HG02943 (cell line): ENCODE data around the gene MMP27.
"Not testable (repeated sequence)": the region's sequence is repeated elsewhere in the genome, so short reads cannot be mapped to it uniquely, and the experiment has no call there.

Source experiments
- ATAC-seq: cut with Tn5 transposase; IDR thresholded peaks from one replicate; pipeline ENCODE4 v1.9.1; 2021; ENCODE audit warnings: mild to moderate bottlenecking, low read depth, moderate library complexity; ENCODE audit not compliant: unreplicated experiment

Gene MMP27

GRCh38 chr11:102705626-102706025, at the start of gene MMP27:
TSS of gene MMP27 (minus strand) at chr11:102705769. CDS start at chr11:102705714, 55 bp downstream.
- ATAC-seq: no peak

- ATAC-seq: no peak
Measured at GRCh38 chr11:102753267-102753666, 47.7 kb upstream of the MMP27 start.

GRCh38 chr11:102751673-102752072, 46.1 kb upstream of the MMP27 start:
- no peak for ATAC-seq

GRCh38 chr11:102749101-102749722, 43.6 kb upstream of the MMP27 start:
- no peak for ATAC-seq

- not testable (repeated sequence) for ATAC-seq
Measured at GRCh38 chr11:102746746-102747578, 41.4 kb upstream of the MMP27 start.

- ATAC-seq: no peak
Measured at GRCh38 chr11:102734650-102735049, 29.1 kb upstream of the MMP27 start.

GRCh38 chr11:102733232-102733875, 27.8 kb upstream of the MMP27 start:
- ATAC-seq: peak; percentile 84

- ATAC-seq: not testable (repeated sequence)
Measured at GRCh38 chr11:102730944-102731343, 25.4 kb upstream of the MMP27 start.

- ATAC-seq: no peak
Measured at GRCh38 chr11:102729849-102730815, 24.6 kb upstream of the MMP27 start.

- ATAC-seq: no peak
Measured at GRCh38 chr11:102727890-102728289, 22.3 kb upstream of the MMP27 start.

- ATAC-seq: no peak
Measured at GRCh38 chr11:102724904-102725500, 19.4 kb upstream of the MMP27 start, which contains the start of gene MMP8. TSS of gene MMP8 (minus strand) at chr11:102724954. CDS start at chr11:102724855, 99 bp downstream.

- no peak for ATAC-seq
Measured at GRCh38 chr11:102722821-102723220, 17.3 kb upstream of the MMP27 start.

- ATAC-seq: no peak
Measured at GRCh38 chr11:102719620-102720277, 14.2 kb upstream of the MMP27 start.

GRCh38 chr11:102717280-102717679, 11.7 kb upstream of the MMP27 start:
- ATAC-seq: no peak

GRCh38 chr11:102716527-102716926, 11.0 kb upstream of the MMP27 start:
- no peak for ATAC-seq

GRCh38 chr11:102712137-102712536, 6.6 kb upstream of the MMP27 start:
- no peak for ATAC-seq

- no peak for ATAC-seq
Measured at GRCh38 chr11:102709201-102709945, 3.8 kb upstream of the MMP27 start.

GRCh38 chr11:102708654-102709053, 3.1 kb upstream of the MMP27 start:
- no peak for ATAC-seq

GRCh38 chr11:102704841-102705240, 728 bp downstream of the MMP27 start:
- ATAC-seq: no peak
